Sigmoid colon (tissue), 7 donors: ENCODE results near the gene DKK3. TPM values are rescaled to one million over a fixed set of nuclear protein-coding genes. Genes with fewer than 3 reads are reported as not detected.
A peak's percentile ranks its signal among the peaks of the same experiment; 100 is the strongest.

ENCODE experiments used
- DNase-seq: peaks from one replicate; pipeline ENCODE4 v3.0.0-alpha.2; 2019
- H3K27ac ChIP-seq, 4 donors: fragments of 200-600 bp; sonication (generic); one replicate each; pipeline ENCODE4 v1.5.1; 2016 to 2019; ENCODE audit warnings: mild to moderate bottlenecking in 1 of 4
- H3K27me3 ChIP-seq, 3 donors: fragments of 200-600 bp; sonication (generic); one replicate each; pipeline ENCODE4 v1.5.1; 2019; ENCODE audit warnings: mild to moderate bottlenecking in 1 of 3
- H3K36me3 ChIP-seq, 4 donors: fragments of 200-600 bp; sonication (generic); one replicate each; pipeline ENCODE4 v1.5.1; 2016 to 2019
- H3K4me1 ChIP-seq, 4 donors: fragments of 200-600 bp; sonication (generic); one replicate each; pipeline ENCODE4 v1.5.1; 2017 to 2019
- H3K4me3 ChIP-seq, 4 donors: fragments of 200-600 bp; sonication (generic); one replicate each; pipeline ENCODE4 v1.5.1; 2017 to 2019; ENCODE audit warnings: mild to moderate bottlenecking in 2 of 4, moderate library complexity in 1 of 4
- H3K9me3 ChIP-seq, 4 donors: fragments of 200-600 bp in 3 of 4; sonication (generic) in 3 of 4; one replicate each; pipeline versions ENCODE4 v1.5.1 to v1.6.1; 2013 to 2019
- CTCF ChIP-seq, 4 experiments: fragments of 450-650 bp in 3 of 4; fragments of 200-600 bp in 1 of 4; IDR thresholded peaks; one replicate each; pipeline ENCODE4 v1.5.1; 2016 to 2019; ENCODE audit warnings: antibody characterized with exemption in 4 of 4, mild to moderate bottlenecking in 3 of 4, moderate library complexity in 2 of 4
- EP300 ChIP-seq, 4 donors: sonication (generic); formaldehyde crosslinking; IDR thresholded peaks; one replicate each; pipeline ENCODE4 v1.6.1; 2017; ENCODE audit warnings: antibody characterized with exemption in 4 of 4
- POLR2A ChIP-seq, 2 donors: fragments of 450-650 bp; IDR thresholded peaks; one replicate each; pipeline ENCODE4 v1.6.1; 2016; ENCODE audit warnings: antibody characterized with exemption in 2 of 2, mild to moderate bottlenecking in 2 of 2, moderate library complexity in 2 of 2
- POLR2AphosphoS5 ChIP-seq, 4 donors: sonication (generic); formaldehyde crosslinking; IDR thresholded peaks; one replicate each; pipeline ENCODE4 v1.6.1; 2017; ENCODE audit warnings: antibody characterized with exemption in 4 of 4
- WGBS, 2 donors: extraction: QIAGEN DNeasy Blood & Tissue Kit; methylation state at CpG; one replicate each; pipeline ENCODE4 v1.1.7; 2013; 5-methylcytosine and 5-hydroxymethylcytosine counted together
- intact Hi-C: fragments of 100-400 bp; cut with DNase I; formaldehyde crosslinking; loops from one replicate; pipeline ENCODE4 v1.15.1; 2023
- polyA plus RNA-seq, 3 donors: library from polyadenylated mRNA; stranded (reverse); fragments of 200-250 nt; gene quantifications; one replicate each; pipeline ENCODE4 v1.2.3, GENCODE V29; 2013
- total RNA-seq, 4 donors: library from RNA; depleted of rRNA; stranded (reverse); fragments of >200 nt; gene quantifications; one replicate each; pipeline ENCODE4 v1.1.0, GENCODE V29; 2016
- donor health status: healthy with polysubstance abuse.
- donor health status: Bipolar disorder and iron deficiency.
- donor health status: healthy.

Gene DKK3
- total and polyA plus RNA-seq, 7 donors: 6.0 to 181 (median 83.6) TPM

GRCh38 chr11:11965192-11965591 is 43.2 kb downstream of the DKK3 start:
- no peak for TF ChIP-seq POLR2A (IDR thresholded peaks at IDR 0.05)
- no peak for TF ChIP-seq EP300 (IDR thresholded peaks at IDR 0.05)
- intact Hi-C loops: no loop called here
- 78 to 87% methylated on average over 3 of the region's 3 CpGs for WGBS, 2 donors
- no peaks in the 10 kb centered on the region for H3K27me3 ChIP-seq
- no peak for DNase-seq
- H3K4me3 ChIP-seq: no peak overlapping the region
- no peaks in the 10 kb centered on the region for H3K36me3 ChIP-seq
- H3K27ac ChIP-seq: no peak overlapping the region
- H3K9me3 ChIP-seq: no peaks in the 10 kb centered on the region
- H3K4me1 ChIP-seq: peaks cover 0 to 23% (median 11%) of the 10 kb centered on the region in 4 donors

DNA sequence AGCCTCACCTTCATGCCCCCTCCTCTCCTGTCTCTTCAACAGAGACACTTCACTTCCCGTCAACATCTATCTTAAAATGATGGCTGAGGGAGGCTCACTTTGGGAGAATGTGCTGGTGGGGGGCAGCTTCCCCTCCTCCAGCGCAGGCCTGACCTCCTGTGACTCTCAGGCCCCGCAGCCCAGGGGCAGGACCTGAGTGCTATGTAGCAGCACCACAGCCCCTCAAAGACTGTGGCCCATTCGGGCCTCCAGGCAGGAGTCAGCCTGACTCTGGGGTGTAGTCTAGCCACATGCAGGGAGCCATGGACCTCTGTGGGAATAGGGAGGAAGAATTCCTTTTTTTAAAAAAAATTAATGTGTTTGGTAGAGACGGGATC is 43.7 kb downstream of the DKK3 start:
- no peak overlapping the region for H3K27ac ChIP-seq
- WGBS, 2 donors: 93 to 94% methylated on average over 5 of the region's 5 CpGs
- H3K27me3 ChIP-seq: no peaks in the 10 kb centered on the region
- no peaks in the 10 kb centered on the region for H3K9me3 ChIP-seq
- TF ChIP-seq EP300 (IDR thresholded peaks at IDR 0.05): no peak
- TF ChIP-seq CTCF (IDR thresholded peaks at IDR 0.05): no peak
- no peak for TF ChIP-seq POLR2A (IDR thresholded peaks at IDR 0.05)
- TF ChIP-seq POLR2AphosphoS5 (IDR thresholded peaks at IDR 0.05): no peak
- intact Hi-C loops: no loop called here
- H3K36me3 ChIP-seq: no peaks in the 10 kb centered on the region
- no peak overlapping the region for H3K4me3 ChIP-seq
- H3K4me1 ChIP-seq: peaks cover 0 to 23% (median 11%) of the 10 kb centered on the region in 4 donors
- no peak for DNase-seq

GRCh38 chr11:11963842-11964773 is 44.3 kb downstream of the DKK3 start:
- WGBS, 2 donors: 74 to 79% methylated on average over 15 of the region's 15 CpGs
- DNase-seq: peak; percentile 56
- H3K27ac ChIP-seq: no peak overlapping the region
- H3K36me3 ChIP-seq: no peaks in the 10 kb centered on the region
- peaks cover 0 to 23% (median 11%) of the 10 kb centered on the region in 4 donors for H3K4me1 ChIP-seq
- no peaks in the 10 kb centered on the region for H3K9me3 ChIP-seq
- no peaks in the 10 kb centered on the region for H3K27me3 ChIP-seq
- intact Hi-C loops: no loop called here
- TF ChIP-seq EP300 (IDR thresholded peaks at IDR 0.05) (no peak), CTCF (IDR thresholded peaks at IDR 0.05) (no peak), POLR2A (IDR thresholded peaks at IDR 0.05) (no peak), POLR2AphosphoS5 (IDR thresholded peaks at IDR 0.05) (no peak)
- H3K4me3 ChIP-seq: no peak overlapping the region

GRCh38 chr11:11963067-11963466 is 45.4 kb downstream of the DKK3 start:
- intact Hi-C loops: no loop called here
- Histone ChIP-seq H3K9me3 (no peaks in the 10 kb centered on the region), H3K4me3 (no peak overlapping the region), H3K27me3 (no peaks in the 10 kb centered on the region), H3K36me3 (peaks cover 0 to 10% (median 0%) of the 10 kb centered on the region in 4 donors), H3K27ac (no peak overlapping the region), H3K4me1 (peaks cover 0 to 14% (median 11%) of the 10 kb centered on the region in 4 donors)
- no peak for TF ChIP-seq EP300 (IDR thresholded peaks at IDR 0.05)
- TF ChIP-seq POLR2AphosphoS5 (IDR thresholded peaks at IDR 0.05): no peak
- TF ChIP-seq CTCF (IDR thresholded peaks at IDR 0.05): no peak
- TF ChIP-seq POLR2A (IDR thresholded peaks at IDR 0.05): no peak
- no peak for DNase-seq
- 80 to 83% methylated on average over 7 of the region's 7 CpGs for WGBS, 2 donors

DNA sequence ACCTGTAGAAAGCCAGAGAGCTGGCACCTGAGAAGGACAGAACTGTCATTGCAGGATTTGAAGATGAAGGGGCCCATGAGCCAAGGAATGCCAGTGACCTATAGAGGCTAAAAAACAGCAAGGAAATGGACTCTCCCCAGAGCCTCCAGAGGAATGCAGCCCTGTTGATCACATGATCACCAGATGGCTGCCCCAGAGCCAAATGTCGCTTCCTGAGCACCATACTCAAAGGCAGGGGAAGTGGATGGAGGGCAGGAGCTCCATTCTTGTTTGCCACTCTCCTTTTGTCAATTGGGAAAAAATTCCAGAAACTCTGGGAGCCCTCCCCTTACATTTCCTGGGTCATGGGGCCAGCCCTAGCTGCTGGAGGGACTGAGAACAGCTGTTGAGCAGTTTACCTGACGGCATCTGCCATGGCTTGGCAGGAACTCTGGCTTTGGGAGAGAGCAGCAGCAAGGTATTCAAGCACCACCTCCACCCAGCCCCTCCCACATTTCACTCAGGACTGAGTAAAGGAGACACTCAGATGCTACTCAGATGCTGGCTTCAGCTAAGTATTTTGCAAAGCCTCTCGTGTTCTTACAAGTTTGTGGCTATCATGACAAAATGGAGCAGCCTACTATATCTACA is 46.9 kb downstream of the DKK3 start:
- DNase-seq: no peak
- 69 to 92% methylated on average over 3 of the region's 3 CpGs for WGBS, 2 donors
- H3K27me3 ChIP-seq: no peaks in the 10 kb centered on the region
- H3K36me3 ChIP-seq: peaks cover 0 to 26% (median 3%) of the 10 kb centered on the region in 4 donors
- H3K27ac ChIP-seq: no peak overlapping the region
- H3K9me3 ChIP-seq: no peaks in the 10 kb centered on the region
- peaks cover 0 to 14% (median 11%) of the 10 kb centered on the region in 4 donors for H3K4me1 ChIP-seq
- no peak for TF ChIP-seq POLR2AphosphoS5 (IDR thresholded peaks at IDR 0.05)
- TF ChIP-seq CTCF (IDR thresholded peaks at IDR 0.05): no peak
- TF ChIP-seq EP300 (IDR thresholded peaks at IDR 0.05): no peak
- TF ChIP-seq POLR2A (IDR thresholded peaks at IDR 0.05): no peak
- H3K4me3 ChIP-seq: no peak overlapping the region
- intact Hi-C loops: no loop called here
